Lung (tissue), 12 donors: ENCODE measurements around the gene LEMD2. TPM values are rescaled to one million over a fixed set of nuclear protein-coding genes. Genes with fewer than 3 reads are reported as not detected.

ENCODE experiments used
- ATAC-seq: fragments of 200-7000 bp; cut with Tn5 transposase; one replicate; pipeline ENCODE4 v1.9.1; 2020; ENCODE audit warnings: moderate number of reproducible peaks; ENCODE audit not compliant: insufficient read depth, low FRiP score
- DNase-seq, 3 donors: peaks; one replicate each; pipeline ENCODE4 v3.0.0-alpha.2; 2013 to 2017
- H3K27ac ChIP-seq, 2 donors: one replicate each; pipeline ENCODE4 v1.5.1; 2013; ENCODE audit warnings: mild to moderate bottlenecking in 2 of 2, moderate library complexity in 2 of 2, control low read depth in 1 of 2, inconsistent platforms in 1 of 2, low read depth in 1 of 2, low read length in 1 of 2
- H3K27me3 ChIP-seq, 3 donors: one replicate each; pipeline ENCODE4 v1.5.1; 2013; ENCODE audit warnings: low read length in 2 of 3; ENCODE audit not compliant: control insufficient read depth in 3 of 3, insufficient read depth in 3 of 3
- H3K36me3 ChIP-seq, 4 donors: one replicate each; pipeline ENCODE4 v1.5.1; 2013; ENCODE audit warnings: low read length in 4 of 4, mild to moderate bottlenecking in 1 of 4, moderate library complexity in 1 of 4; ENCODE audit not compliant: control insufficient read depth in 4 of 4, insufficient read depth in 4 of 4
- H3K4me1 ChIP-seq, 5 donors: one replicate each; pipeline ENCODE4 v1.5.1; 2013; ENCODE audit warnings: low read length in 5 of 5, mild to moderate bottlenecking in 2 of 5, moderate library complexity in 1 of 5; ENCODE audit not compliant: control insufficient read depth in 5 of 5, insufficient read depth in 5 of 5
- H3K4me3 ChIP-seq: one replicate; pipeline ENCODE4 v1.5.1; 2013; ENCODE audit warnings: mild to moderate bottlenecking, control low read depth, moderate library complexity
- H3K9ac ChIP-seq, 2 donors: one replicate each; pipeline ENCODE4 v1.5.1; 2013; ENCODE audit warnings: low read length in 2 of 2, control low read depth in 1 of 2; ENCODE audit not compliant: insufficient read depth in 1 of 2
- H3K9me3 ChIP-seq, 4 donors: one replicate each; pipeline ENCODE4 v1.5.1; 2013; ENCODE audit warnings: low read length in 3 of 4, mild to moderate bottlenecking in 1 of 4, moderate library complexity in 1 of 4; ENCODE audit not compliant: control insufficient read depth in 4 of 4, insufficient read depth in 3 of 4
- CTCF ChIP-seq: IDR thresholded peaks from 2 replicates; pipeline ENCODE4 v1.5.1; 2012; ENCODE audit warnings: mild to moderate bottlenecking; ENCODE audit errors: control extremely low read depth, extremely low read depth
- WGBS, 2 donors: extraction: QIAGEN DNeasy Blood & Tissue Kit; methylation state at CpG; one replicate each; pipeline ENCODE4 v1.1.7; 2013; 5-methylcytosine and 5-hydroxymethylcytosine counted together
- polyA plus RNA-seq, 2 donors: library from polyadenylated mRNA; stranded (reverse); fragments of 200-250 nt; gene quantifications; one replicate each; pipeline ENCODE4 v1.2.1, GENCODE V29; 2013
- total RNA-seq, 2 donors: library from RNA; depleted of rRNA in 1 of 2; stranded (reverse); fragments of >200 nt in 1 of 2; gene quantifications; one replicate each; pipeline ENCODE4 v1.2.1, GENCODE V29; 2014 to 2021
- donor health status: control.
- donor health status: control.
- donor health status: Bipolar disorder and iron deficiency.
- donor health status: healthy.
- donor health status: DM: yes; HTN: yes; CAD: no.

LEMD2 gene
- total and polyA plus RNA-seq, 4 donors: 52.1 to 63.6 (median 54.5) TPM

- H3K27me3 ChIP-seq: no peaks in the 10 kb centered on the region
- WGBS, 2 donors: 47 to 49% methylated on average over 14 of the region's 14 CpGs
Measured at GRCh38 chr6:33770124-33770832, 18.7 kb downstream of the LEMD2 start.

GRCh38 chr6:33769248-33769821 lies 19.6 kb downstream of the LEMD2 start:
- Histone ChIP-seq H3K27ac (no peak overlapping the region), H3K36me3 (peaks cover 0 to 18% (median 11%) of the 10 kb centered on the region in 4 donors), H3K27me3 (no peaks in the 10 kb centered on the region), H3K9ac (no peak overlapping the region), H3K4me1 (peaks cover 0 to 59% (median 36%) of the 10 kb centered on the region in 5 donors), H3K9me3 (peaks cover 0 to 5% (median 0%) of the 10 kb centered on the region in 4 donors), H3K4me3 (no peak overlapping the region)
- ATAC-seq: no peak
- TF ChIP-seq CTCF: no peak
- DNase-seq: no peak
- WGBS, 2 donors: 79 to 86% methylated on average over 10 of the region's 10 CpGs

More at GRCh38 chr6:33770124-33770832, 18.7 kb downstream of the LEMD2 start:
- Histone ChIP-seq H3K27ac (peak overlapping the region in 1 of 2 donors; percentile 81), H3K36me3 (peaks cover 4 to 27% (median 17%) of the 10 kb centered on the region in 4 donors), H3K9me3 (peaks cover 0 to 5% (median 0%) of the 10 kb centered on the region in 4 donors), H3K4me1 (peaks cover 0 to 59% (median 36%) of the 10 kb centered on the region in 5 donors), H3K4me3 (no peak overlapping the region), H3K9ac (peak overlapping the region in 1 of 2 donors; percentile 42)
- TF ChIP-seq CTCF: no peak
- peak; percentile 58 to 65 (median 58) for DNase-seq
- ATAC-seq: no peak

GRCh38 chr6:33768644-33769120 lies 20.2 kb downstream of the LEMD2 start:
- ATAC-seq (peak; percentile 34), DNase-seq (peak; percentile 89 to 91 (median 90))
- Histone ChIP-seq H3K27me3 (no peaks in the 10 kb centered on the region), H3K9ac (no peak overlapping the region), H3K9me3 (peaks cover 0 to 5% (median 0%) of the 10 kb centered on the region in 4 donors), H3K4me3 (no peak overlapping the region), H3K4me1 (peaks cover 0 to 60% (median 36%) of the 10 kb centered on the region in 5 donors), H3K27ac (no peak overlapping the region), H3K36me3 (peaks cover 0 to 15% (median 11%) of the 10 kb centered on the region in 4 donors)
- 30 to 33% methylated on average over 7 of the region's 7 CpGs for WGBS, 2 donors
- TF ChIP-seq CTCF: peak; percentile 54
